GM19452 (cell line): ENCODE results near the gene F9.
"Not testable (repeated sequence)": the region's sequence is repeated elsewhere in the genome, so short reads cannot be mapped to it uniquely, and the experiment has no call there.

Experiments
- ATAC-seq: cut with Tn5 transposase; IDR thresholded peaks from one replicate; pipeline ENCODE4 v1.9.1; 2021; ENCODE audit not compliant: unreplicated experiment

F9 gene

DNA sequence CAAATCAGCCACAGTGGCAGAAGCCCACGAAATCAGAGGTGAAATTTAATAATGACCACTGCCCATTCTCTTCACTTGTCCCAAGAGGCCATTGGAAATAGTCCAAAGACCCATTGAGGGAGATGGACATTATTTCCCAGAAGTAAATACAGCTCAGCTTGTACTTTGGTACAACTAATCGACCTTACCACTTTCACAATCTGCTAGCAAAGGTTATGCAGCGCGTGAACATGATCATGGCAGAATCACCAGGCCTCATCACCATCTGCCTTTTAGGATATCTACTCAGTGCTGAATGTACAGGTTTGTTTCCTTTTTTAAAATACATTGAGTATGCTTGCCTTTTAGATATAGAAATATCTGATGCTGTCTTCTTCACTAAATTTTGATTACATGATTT lies at the start of gene F9:
F9 (plus strand) TSS at position 190 of the 400 bp plus-strand sequence; CDS start at position 216, 26 bp downstream.
- no peak for ATAC-seq

DNA sequence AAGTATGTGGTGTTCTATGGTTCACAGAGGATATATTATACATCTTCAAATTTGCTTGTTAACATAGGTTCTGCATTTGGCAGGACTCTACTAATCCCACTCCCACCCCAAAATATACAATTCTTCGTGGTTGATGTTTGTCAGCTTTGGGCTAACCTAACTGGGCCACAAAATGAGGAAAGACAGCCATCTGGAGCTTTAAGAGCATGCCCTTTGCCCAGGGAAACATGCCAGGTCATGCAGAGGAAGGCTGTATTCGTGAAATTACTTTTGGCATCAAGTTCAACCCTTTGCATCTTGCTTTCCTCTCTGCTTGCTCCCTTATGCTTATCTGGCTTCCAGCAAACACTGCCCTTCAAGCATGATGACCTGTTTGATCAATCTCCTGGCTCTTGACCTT lies 46.8 kb upstream of the F9 start:
- no peak for ATAC-seq

DNA sequence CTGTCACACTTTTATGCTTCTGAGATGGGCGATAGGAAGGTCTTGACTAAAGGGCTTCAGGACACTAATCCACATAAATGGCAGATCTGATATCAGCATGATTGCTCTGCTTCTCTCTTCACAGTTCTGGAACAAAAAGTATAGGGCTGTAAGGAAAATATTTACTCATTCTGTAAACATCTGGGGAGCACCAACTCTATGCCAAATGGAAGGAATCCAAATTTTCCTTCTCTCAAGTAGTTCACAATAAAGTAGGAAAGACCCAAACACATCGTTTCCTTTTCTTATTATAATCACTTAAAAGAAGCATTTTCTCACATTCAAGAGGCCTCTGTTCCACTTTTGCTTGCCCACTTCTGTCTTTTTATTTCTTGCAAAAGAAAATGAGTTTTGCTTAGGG lies 45.9 kb upstream of the F9 start:
- ATAC-seq, result no peak

DNA sequence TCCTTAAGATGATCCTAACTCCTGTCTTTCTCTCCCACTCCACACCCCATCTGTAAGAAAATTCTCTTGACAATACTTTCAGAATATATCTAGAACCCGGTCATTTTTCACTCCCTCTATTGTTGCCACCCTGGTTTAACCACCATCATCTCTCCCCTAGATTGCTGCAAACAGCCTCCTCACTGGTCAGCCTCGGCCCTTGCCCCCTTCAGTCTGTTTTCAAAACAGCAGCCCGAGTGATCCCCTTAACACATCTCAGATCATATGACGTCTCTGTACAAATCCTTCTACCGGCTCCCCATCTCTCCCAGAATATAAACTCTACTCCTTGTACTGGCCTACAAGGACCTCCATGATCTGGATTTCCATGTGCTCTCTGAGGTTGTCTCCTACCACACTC lies 35.2 kb upstream of the F9 start:
- ATAC-seq, result no peak

DNA sequence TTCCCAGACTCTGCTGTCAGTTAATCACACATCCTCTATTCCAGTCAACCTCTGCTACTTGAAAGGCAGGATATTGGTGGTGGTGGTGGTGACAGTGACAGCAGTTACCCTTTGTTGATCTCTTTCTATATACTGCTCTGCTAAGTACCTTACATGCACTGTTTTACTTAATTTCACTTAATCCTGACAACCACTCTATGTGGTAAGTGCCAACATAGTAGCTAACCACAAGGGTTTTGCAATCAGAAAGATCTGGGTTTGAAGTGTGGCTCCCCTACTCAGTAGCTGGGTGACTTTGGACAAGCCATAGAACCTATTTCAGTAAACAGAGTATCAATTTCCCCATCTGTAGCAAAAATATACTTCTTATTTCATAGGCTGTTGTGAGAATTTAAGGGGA lies 24.2 kb upstream of the F9 start:
- no peak for ATAC-seq

DNA sequence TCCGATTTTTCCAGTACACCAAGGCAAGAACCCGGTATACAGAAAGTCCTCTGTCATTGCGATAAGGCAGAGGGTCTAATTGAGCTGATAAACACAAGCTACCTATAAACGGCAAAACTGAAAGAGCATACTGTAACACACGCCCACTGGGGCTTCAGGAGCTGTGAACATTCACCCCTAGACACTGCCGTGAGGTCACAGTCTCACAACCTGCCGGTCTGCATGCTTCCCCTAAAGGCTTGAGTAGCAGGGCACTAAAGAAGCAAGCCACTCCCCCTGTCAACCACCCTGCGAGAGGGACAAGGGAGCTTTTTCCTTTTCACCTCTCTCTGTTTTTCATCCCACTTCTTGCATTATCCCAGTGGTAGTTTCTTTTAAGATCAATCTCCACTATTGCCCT lies 22.4 kb upstream of the F9 start:
- no peak for ATAC-seq

DNA sequence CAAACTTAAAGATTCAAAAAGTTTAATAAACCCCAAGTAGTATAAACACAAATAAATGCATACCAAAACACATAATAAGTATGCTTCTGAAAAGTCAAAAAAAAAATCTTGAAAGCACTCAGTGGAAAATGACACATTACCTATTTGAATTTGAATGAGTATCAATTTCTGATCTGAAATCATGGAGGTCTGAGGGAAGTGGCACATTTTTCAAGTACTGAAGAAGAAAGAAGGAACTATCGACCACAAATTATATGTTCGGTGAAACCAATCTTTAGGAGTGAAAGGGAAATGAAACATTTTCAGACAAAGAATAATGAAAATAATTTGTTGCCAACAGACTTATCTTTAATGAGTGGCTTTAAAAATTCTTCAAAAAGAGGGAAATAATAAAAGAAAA lies 12.1 kb upstream of the F9 start:
- no peak for ATAC-seq

DNA sequence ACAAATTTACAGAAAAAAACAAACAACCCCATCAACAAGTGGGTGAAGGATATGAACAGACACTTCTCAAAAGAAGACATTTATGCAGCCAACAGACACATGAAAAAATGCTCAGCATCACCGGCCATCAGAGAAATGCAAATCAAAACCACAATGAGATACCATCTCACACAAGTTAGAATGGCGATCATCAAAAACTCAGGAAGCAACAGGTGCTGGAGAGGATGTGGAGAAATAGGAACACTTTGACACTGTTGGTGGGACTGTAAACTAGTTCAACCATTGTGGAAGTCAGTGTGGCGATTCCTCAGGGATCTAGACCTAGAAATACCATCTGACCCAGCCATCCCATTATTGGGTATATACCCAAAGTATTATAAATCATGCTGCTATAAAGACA lies 1.7 kb upstream of the F9 start:
- not testable (repeated sequence) for ATAC-seq

DNA sequence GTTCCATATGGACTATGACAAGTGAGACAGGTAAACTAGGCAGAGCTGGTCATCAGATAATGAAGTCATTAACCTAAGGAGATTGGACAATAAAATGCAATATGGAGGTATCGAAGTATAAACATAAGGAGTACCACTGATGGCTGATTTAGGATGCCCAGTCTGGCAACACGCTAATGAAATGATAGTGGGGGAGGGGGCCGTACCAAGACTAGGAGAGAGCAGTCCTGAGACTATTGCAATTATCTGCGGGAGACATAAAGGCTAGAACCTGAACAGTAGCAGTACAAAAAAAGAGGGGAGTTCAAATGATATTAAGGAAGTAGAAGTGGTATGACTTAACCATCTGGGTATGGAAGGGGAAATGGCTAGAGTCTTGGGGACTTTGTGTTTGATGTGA lies 2.3 kb downstream of the F9 start:
- no peak for ATAC-seq

DNA sequence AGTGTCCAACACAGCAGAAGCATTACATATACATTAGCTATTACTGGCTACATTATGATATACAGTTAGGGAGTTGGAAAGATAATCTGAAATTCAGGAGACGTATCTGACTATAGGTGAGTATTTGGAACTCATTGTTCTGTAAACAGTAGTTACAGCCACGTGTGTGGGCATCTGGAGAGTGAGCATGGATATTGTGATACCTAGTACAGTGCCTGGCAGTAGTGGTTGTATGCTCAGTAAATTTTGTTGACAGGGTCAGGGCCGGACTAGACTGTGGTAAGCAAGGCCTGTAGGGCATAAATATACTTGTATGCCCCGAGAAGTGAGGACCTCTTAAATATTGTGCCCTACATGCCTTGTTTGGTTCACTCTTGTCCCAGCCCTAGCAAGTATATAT lies 2.9 kb downstream of the F9 start:
- no peak for ATAC-seq

DNA sequence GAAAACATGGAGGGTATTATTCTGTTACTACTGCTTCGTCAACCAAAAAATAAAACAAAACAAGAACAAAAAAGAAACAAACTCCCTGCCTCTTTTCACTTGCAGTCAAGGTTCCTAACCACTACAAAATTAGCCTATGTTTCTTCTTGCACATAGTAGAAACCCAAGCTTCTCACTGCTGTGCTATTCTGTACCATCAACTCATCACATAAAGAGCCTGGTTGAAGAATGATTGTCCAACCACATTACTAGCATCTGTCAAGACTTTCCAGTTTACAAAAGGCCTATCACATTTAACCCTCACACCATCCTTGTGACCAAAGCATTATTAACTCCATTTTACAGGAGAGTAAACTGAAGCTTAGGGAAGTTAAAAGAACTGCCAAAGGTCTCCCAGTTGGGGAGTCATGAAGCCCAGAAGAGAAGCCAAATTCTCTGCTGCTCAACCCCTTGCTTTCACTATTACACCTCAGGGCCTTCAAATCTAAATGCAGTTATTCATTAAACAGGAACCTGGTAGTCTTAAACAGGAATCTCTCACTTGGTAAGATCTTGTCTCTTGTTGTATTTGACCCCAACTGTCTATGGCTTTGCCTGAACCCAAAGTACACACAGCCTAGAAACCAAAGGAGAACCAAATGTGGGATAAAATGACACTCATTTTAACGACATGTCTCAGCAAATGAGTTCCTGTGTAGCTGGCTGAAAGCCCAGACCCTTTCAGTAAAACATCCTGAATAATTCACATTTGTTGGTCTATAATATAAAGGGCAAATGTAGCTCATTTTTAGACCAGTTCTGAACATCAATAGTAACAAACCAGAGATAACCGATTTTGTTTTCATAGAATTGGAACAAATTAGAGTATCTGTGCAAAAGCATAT lies 8.6 kb downstream of the F9 start:
- peak; percentile 98 for ATAC-seq

DNA sequence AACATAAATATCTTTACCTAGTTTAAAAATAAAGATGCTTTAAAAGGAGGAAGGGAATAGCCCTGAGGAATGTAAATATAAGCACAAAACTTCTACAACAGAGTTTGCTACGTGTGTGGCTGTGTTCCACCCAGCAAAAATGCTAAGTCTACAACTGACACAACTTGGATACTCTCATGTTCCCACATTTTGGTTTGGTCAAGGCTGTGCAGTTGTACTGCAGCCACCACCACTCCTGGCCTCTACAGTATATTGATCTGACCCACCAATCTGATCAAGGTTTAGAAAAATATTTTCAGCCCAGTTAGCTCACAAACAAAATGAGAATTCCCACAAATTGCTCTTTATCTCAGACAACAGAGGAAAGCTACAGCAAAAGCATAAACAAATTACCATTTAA lies 12.1 kb downstream of the F9 start:
- ATAC-seq, result no peak

DNA sequence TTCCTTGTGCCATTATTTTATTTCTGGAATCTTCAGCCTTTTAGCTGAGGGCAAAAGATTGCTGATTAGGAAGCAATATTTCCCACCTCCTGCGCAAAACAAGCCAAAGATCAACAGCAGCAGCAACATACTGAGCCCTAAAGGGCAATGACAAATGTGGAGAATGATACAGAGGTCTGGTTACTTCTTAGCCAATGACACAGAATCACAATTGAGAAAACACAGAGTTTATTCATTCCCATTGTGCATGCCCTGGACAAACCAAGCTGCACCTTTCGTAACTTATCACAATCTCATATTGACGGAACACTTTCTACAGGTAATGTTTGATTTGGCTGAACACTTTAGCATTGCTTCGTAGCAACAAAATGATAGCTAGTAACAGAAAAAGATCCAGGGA lies 13.4 kb downstream of the F9 start:
- no peak for ATAC-seq

DNA sequence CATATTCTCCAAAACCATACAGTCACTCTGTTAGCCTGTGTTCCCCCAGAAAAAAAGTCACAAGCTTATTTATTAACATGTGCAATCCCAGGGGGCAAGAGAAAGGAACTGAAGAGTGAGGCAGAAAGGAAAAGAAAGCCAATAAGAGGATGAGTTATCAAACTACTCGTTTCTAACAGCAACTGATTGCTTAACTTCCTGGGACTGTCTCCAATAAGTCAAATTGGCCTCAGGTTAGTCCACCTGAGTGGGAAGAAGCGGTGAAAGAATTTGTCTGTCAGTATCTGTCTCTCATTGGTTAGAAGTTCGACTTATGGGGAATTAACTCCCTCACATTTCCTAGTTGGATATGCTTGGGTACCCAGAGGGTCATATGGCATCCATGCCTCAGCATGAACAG lies 14.1 kb downstream of the F9 start:
- ATAC-seq, result no peak

DNA sequence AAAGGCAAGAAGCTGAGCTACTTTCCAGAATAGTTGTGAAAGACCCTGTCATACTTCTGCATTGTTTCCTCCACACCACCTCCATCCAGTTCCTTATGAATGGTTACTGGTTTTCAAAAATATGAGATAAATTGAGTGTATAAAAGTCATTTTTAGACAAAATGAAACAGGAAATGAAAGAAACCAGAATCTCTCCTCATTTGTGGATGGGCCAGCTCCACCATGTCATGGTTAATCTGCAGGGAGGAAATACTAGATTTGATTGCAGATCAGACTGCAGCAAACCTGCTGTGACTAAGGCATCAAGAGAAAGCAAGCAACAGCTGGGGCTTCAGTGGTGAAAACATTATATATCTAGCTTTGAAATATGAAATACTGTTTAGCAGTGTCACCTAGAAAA lies 23.8 kb downstream of the F9 start:
- ATAC-seq, result peak; percentile 25

DNA sequence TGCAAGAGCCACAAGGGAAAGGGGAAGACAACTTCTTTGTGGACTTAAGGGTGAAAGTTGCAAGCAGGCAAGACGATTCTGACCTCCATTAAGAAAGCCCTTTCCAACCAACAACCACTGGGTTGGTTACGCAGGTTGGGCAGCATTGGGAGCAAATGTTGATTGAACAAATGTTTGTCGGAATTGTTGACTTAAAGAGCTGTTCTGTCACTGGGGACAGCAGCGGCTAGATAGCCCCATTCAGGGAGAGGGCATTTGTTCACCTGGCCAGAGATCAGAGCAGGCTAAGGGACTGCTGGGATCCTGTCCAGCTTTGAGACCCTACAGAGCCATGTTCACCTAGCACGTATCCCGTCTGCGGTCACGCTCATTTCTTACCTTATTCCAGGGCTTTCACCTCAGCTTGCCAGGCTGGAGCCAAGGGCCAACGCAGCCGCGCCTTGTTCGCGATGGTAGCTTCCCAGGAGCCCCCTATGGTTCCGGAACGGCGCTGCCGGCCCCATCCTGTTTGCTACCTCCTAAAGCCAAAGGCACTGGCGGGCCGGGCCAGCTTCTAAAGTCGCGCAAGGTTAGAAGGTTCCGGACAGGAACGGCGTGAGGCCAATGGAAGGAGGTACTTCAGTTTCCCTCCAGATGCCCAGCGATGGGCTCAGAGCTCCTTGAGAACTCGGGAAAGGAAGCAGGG lies 24.6 kb downstream of the F9 start:
- ATAC-seq, result no peak

DNA sequence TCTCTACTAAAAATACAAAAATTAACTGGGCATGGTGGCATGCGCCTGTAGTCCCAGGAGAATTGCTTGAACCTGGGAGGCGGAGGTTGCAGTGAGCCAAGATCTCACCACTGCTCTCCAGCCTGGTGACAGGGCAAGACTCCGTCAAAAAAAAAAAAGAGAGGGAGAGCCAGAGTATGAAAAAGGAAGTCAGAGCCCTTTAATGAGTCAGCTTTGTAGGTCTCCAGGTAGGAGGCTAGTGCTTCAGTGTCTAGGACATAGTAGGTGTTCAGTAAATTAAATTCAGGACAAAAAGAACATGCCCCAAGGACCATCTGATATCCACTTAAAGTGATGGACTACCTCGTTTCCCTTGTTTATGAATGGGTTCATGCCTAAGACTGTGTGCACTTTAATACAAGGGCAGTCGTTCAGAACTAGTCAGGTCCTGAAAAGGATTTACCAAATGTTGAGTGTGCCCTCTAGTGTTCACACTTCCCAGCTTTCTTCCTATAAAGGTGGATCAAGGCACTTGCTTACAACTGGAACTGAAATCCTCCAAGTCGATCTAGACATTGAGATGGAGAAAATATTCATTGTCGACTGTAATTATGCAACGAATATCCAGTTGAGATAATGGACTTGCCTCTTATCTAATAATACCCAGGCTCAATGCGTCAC lies 29.0 kb downstream of the F9 start:
- peak; percentile 77 for ATAC-seq

DNA sequence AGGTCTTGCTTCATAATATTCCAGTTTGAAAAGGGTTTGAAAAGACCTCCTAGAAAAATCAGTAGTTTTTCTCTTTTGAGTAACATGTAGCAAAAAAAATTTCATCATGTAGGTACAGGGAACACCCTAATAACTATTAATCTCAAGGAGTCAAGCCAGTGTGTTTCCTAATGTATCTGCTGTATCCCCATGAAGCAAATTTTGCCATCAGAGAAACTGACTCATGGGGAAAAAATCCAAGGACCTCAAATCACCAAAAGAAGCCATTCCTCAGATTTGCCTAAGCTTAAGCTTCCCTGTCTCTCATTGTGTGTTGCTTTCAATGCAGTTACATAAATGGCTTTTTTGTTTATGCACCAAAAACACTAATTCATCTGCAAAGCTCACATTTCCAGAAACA lies 29.7 kb downstream of the F9 start:
- ATAC-seq, result no peak

DNA sequence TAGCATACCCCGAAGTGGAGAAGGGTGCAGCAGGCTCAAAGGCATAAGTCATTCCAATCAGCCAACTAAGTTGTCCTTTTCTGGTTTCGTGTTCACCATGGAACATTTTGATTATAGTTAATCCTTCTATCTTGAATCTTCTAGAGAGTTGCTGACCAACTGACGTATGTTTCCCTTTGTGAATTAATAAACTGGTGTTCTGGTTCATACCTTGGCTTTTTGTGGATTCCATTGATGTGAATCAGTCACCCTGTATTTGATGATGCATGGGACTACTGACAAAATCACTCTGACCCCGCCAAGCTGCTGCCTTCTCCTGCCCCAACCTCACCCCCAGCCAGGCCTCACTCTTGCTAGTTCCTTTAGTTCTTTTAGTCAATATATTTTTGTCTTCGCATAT lies 32.7 kb downstream of the F9 start:
- ATAC-seq, result no peak

DNA sequence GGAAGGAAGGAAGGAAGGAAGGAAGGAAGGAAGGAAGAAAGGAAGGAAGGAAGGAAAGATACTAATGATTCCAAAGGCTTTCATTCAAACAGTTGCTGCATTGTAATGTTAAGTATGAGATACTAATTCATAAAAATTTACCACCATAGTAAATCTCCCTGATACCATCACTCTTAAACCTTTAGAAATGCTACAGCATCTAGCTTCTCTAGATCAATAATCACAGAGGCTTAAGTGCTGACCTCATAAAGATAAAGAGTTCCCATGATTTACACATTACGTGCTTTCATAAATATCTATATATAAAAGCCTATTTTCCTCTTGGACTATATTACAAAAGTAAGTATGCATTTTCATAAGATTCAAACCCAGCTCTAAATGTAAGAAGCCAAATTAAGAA lies 36.4 kb downstream of the F9 start:
- no peak for ATAC-seq

DNA sequence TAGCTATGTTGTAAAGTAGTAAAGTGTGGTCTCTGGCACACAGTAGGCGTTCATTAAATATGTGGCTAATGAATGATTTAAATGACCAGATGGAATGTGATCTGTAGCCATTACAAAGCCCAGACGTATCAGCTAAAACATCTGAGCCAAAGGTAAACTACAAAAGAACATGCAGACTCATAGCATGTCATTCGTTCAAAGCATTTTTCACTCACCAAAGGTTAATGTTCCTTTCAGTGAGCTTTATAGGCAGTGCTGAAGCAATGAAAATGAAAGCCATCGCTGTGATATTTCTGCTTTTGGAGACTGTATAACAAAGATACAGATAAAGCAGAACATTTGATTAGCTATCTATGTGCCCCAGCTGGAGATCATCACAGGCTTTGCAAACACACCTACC lies 50.5 kb downstream of the F9 start:
- ATAC-seq, result no peak

DNA sequence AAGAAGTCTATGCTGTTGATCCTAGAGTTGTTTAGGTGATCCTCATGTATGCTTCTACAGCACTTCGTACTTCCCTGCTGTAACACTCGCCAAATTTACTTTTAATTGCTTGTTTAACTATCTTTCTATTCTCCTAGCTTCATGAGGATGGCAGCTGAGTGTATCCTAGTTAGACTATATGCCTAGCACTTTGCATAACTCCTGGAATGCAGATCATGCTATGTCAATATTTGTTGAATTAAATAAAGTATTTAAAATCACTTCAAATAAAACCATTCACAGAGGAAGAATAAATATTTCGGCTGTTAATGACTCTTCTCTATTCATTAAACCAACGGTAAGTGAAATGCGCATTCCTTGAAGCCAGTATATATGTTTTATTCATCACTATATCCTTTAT lies 55.1 kb downstream of the F9 start:
- no peak for ATAC-seq
